ENCODE data around the gene FYB2. TPM values are rescaled to one million over a fixed set of nuclear protein-coding genes. Genes with fewer than 3 reads are reported as not detected.

The FYB2 gene
- total RNA-seq, result not detected in 2 replicates

- intact Hi-C loops (cut with micrococcal nuclease), result no loop called here
Measured at GRCh38 chr1:56819387-56819899, at the start of gene FYB2. Gene FYB2, minus strand, starts transcription at chr1:56819404. Its CDS starts 114 bp downstream, at chr1:56819290.

GRCh38 chr1:56868761-56869160, 49.6 kb upstream of the FYB2 start:
- intact Hi-C loops (cut with micrococcal nuclease), result no loop called here

GRCh38 chr1:56867491-56867890, 48.3 kb upstream of the FYB2 start:
- intact Hi-C loops (cut with micrococcal nuclease), result no loop called here

GRCh38 chr1:56866656-56867055, 47.5 kb upstream of the FYB2 start:
- intact Hi-C loops (cut with micrococcal nuclease), result no loop called here

GRCh38 chr1:56864430-56864829, 45.2 kb upstream of the FYB2 start:
- intact Hi-C loops (cut with micrococcal nuclease), result no loop called here

GRCh38 chr1:56863265-56863992, 44.2 kb upstream of the FYB2 start:
- intact Hi-C loops (cut with micrococcal nuclease), result no loop called here

GRCh38 chr1:56859287-56859686, 40.1 kb upstream of the FYB2 start:
- intact Hi-C loops (cut with micrococcal nuclease), result no loop called here

GRCh38 chr1:56856186-56856585, 37.0 kb upstream of the FYB2 start:
- intact Hi-C loops (cut with micrococcal nuclease), result no loop called here

GRCh38 chr1:56855190-56855589, 36.0 kb upstream of the FYB2 start:
- intact Hi-C loops (cut with micrococcal nuclease), result no loop called here

- intact Hi-C loops (cut with micrococcal nuclease), result no loop called here
Measured at GRCh38 chr1:56854521-56855099, 35.4 kb upstream of the FYB2 start, which contains the start of gene C8A. Gene C8A, plus strand, starts transcription at chr1:56854797. Its CDS starts 105 bp downstream, at chr1:56854902.

- intact Hi-C loops (cut with micrococcal nuclease), result no loop called here
Measured at GRCh38 chr1:56852476-56852875, 33.3 kb upstream of the FYB2 start.

- intact Hi-C loops (cut with micrococcal nuclease), result no loop called here
Measured at GRCh38 chr1:56850922-56851321, 31.7 kb upstream of the FYB2 start.

- intact Hi-C loops (cut with micrococcal nuclease), result no loop called here
Measured at GRCh38 chr1:56850411-56850810, 31.2 kb upstream of the FYB2 start.

GRCh38 chr1:56849750-56850149, 30.5 kb upstream of the FYB2 start:
- intact Hi-C loops (cut with micrococcal nuclease), result no loop called here

GRCh38 chr1:56845343-56845742, 26.1 kb upstream of the FYB2 start:
- intact Hi-C loops (cut with micrococcal nuclease), result no loop called here

- intact Hi-C loops (cut with micrococcal nuclease), result no loop called here
Measured at GRCh38 chr1:56844545-56845136, 25.4 kb upstream of the FYB2 start.

GRCh38 chr1:56843544-56843943, 24.3 kb upstream of the FYB2 start:
- intact Hi-C loops (cut with micrococcal nuclease), result no loop called here

GRCh38 chr1:56838759-56839158, 19.6 kb upstream of the FYB2 start:
- intact Hi-C loops (cut with micrococcal nuclease), result no loop called here

GRCh38 chr1:56837244-56837939, 18.2 kb upstream of the FYB2 start:
- intact Hi-C loops (cut with micrococcal nuclease), result no loop called here

- intact Hi-C loops (cut with micrococcal nuclease), result no loop called here
Measured at GRCh38 chr1:56836359-56836758, 17.2 kb upstream of the FYB2 start.

- intact Hi-C loops (cut with micrococcal nuclease), result no loop called here
Measured at GRCh38 chr1:56835657-56836056, 16.5 kb upstream of the FYB2 start.

Data from T-helper 2 cell treated with Interferon-gamma antibody and Interleukin-4, amounts not matched to agents 100 ng/mL and 5 ng/mL, for 36 hours (primary cell).